Immature natural killer cell (primary cell): ENCODE measurements around the gene SYT11. TPM values are rescaled to one million over a fixed set of nuclear protein-coding genes. Genes with fewer than 3 reads are reported as not detected.
"Not testable (repeated sequence)": the region's sequence is repeated elsewhere in the genome, so short reads cannot be mapped to it uniquely, and the experiment has no call there.

ENCODE experiments used
- DNase-seq, 3 donors: peaks; one replicate each; pipeline ENCODE4 v3.0.0; 2022; ENCODE audit warnings: mixed read lengths in 1 of 3
- H3K27ac Mint-ChIP-seq, 6 donors: one replicate each; pipeline ENCODE4 v1.8.0; 2020; ENCODE audit warnings: mixed read lengths in 6 of 6, mild to moderate bottlenecking in 5 of 6, inconsistent platforms in 4 of 6, moderate library complexity in 3 of 6
- H3K27me3 Mint-ChIP-seq, 3 donors: one replicate each; pipeline ENCODE4 v1.8.0; 2020 to 2021; ENCODE audit warnings: low read depth in 3 of 3, mild to moderate bottlenecking in 3 of 3, mixed read lengths in 3 of 3, moderate library complexity in 3 of 3, inconsistent platforms in 1 of 3
- H3K36me3 Mint-ChIP-seq, 3 donors: one replicate each; pipeline ENCODE4 v1.8.0; 2020; ENCODE audit warnings: mixed read lengths in 3 of 3, inconsistent platforms in 2 of 3, mild to moderate bottlenecking in 2 of 3
- H3K4me1 Mint-ChIP-seq, 2 donors: one replicate each; pipeline ENCODE4 v1.8.0; 2020; ENCODE audit warnings: inconsistent platforms in 2 of 2, mild to moderate bottlenecking in 2 of 2, mixed read lengths in 2 of 2, moderate library complexity in 1 of 2
- H3K4me3 Mint-ChIP-seq, 5 donors: one replicate each; pipeline ENCODE4 v1.8.0; 2020; ENCODE audit warnings: mild to moderate bottlenecking in 5 of 5, mixed read lengths in 5 of 5, inconsistent platforms in 3 of 5, moderate library complexity in 3 of 5
- H3K9me3 Mint-ChIP-seq, 6 donors: one replicate each; pipeline ENCODE4 v1.8.0; 2020; ENCODE audit warnings: mild to moderate bottlenecking in 6 of 6, mixed read lengths in 6 of 6, inconsistent platforms in 4 of 6, moderate library complexity in 3 of 6
- polyA plus RNA-seq, 3 donors: library from polyadenylated mRNA; unstranded; fragments of 300-500 nt; fragmentation: Illumina TruSeq; gene quantifications; one replicate each; pipeline ENCODE4 v1.2.3, GENCODE V29; 2021

The SYT11 gene
- polyA plus RNA-seq, 3 donors from 2014 or later, result 28.7 to 40.4 (median 29.8) TPM

GRCh38 chr1:155893389-155894142 is 34.2 kb downstream of the SYT11 start:
- peaks cover 0 to 1% (median 0%) of the 10 kb centered on the region in 3 donors for H3K27me3 Mint-ChIP-seq
- peak overlapping the region in 1 of 5 donors; percentile 0 for H3K4me3 Mint-ChIP-seq
- peaks cover 13 to 15% of the 10 kb centered on the region in 2 donors for H3K4me1 Mint-ChIP-seq
- H3K27ac Mint-ChIP-seq, result peak overlapping the region; percentile 39 to 87 (median 70)
- peak in 1 of 3 donors; percentile 28 for DNase-seq
- no peaks in the 10 kb centered on the region for H3K36me3 Mint-ChIP-seq
- H3K9me3 Mint-ChIP-seq, result no peaks in the 10 kb centered on the region

- DNase-seq, H3K9me3 Mint-ChIP-seq, H3K27me3 Mint-ChIP-seq, H3K27ac Mint-ChIP-seq, H3K4me3 Mint-ChIP-seq: not testable (repeated sequence)
- Mint-ChIP-seq H3K36me3 (peaks cover 9 to 17% (median 17%) of the 10 kb centered on the region in 3 donors), H3K4me1 (peaks cover 15 to 19% of the 10 kb centered on the region in 2 donors)
Observed at GRCh38 chr1:155895617-155896016, 36.2 kb downstream of the SYT11 start.

- DNase-seq, H3K27ac Mint-ChIP-seq, H3K27me3 Mint-ChIP-seq, H3K9me3 Mint-ChIP-seq, H3K4me3 Mint-ChIP-seq: not testable (repeated sequence)
- peaks cover 9 to 20% (median 17%) of the 10 kb centered on the region in 3 donors for H3K36me3 Mint-ChIP-seq
- peaks cover 15 to 19% of the 10 kb centered on the region in 2 donors for H3K4me1 Mint-ChIP-seq
Observed at GRCh38 chr1:155896476-155896875, 37.1 kb downstream of the SYT11 start.

GRCh38 chr1:155897746-155898145 is 38.4 kb downstream of the SYT11 start:
- H3K36me3 Mint-ChIP-seq, result peaks cover 9 to 24% (median 17%) of the 10 kb centered on the region in 3 donors
- peak overlapping the region in 4 of 6 donors; percentile 34 to 82 (median 58) for H3K27ac Mint-ChIP-seq
- no peaks in the 10 kb centered on the region for H3K27me3 Mint-ChIP-seq
- no peaks in the 10 kb centered on the region for H3K9me3 Mint-ChIP-seq
- H3K4me1 Mint-ChIP-seq, result peaks cover 12 to 18% of the 10 kb centered on the region in 2 donors
- H3K4me3 Mint-ChIP-seq, result no peak overlapping the region
- no peak for DNase-seq

- no peaks in the 10 kb centered on the region for H3K9me3 Mint-ChIP-seq
- H3K27ac Mint-ChIP-seq, result peak overlapping the region in 2 of 6 donors; percentile 20 to 52
- no peaks in the 10 kb centered on the region for H3K27me3 Mint-ChIP-seq
- H3K4me1 Mint-ChIP-seq, result peaks cover 2 to 6% of the 10 kb centered on the region in 2 donors
- no peak for DNase-seq
- H3K4me3 Mint-ChIP-seq, result no peak overlapping the region
- peaks cover 9 to 24% (median 17%) of the 10 kb centered on the region in 3 donors for H3K36me3 Mint-ChIP-seq
Observed at GRCh38 chr1:155898888-155899287, 39.5 kb downstream of the SYT11 start.

- Mint-ChIP-seq H3K27ac (peak overlapping the region in 3 of 6 donors; percentile 15 to 66 (median 24)), H3K4me1 (peaks cover 0 to 11% of the 10 kb centered on the region in 2 donors), H3K4me3 (no peak overlapping the region), H3K36me3 (peaks cover 9 to 29% (median 22%) of the 10 kb centered on the region in 3 donors), H3K9me3 (no peaks in the 10 kb centered on the region), H3K27me3 (no peaks in the 10 kb centered on the region)
- DNase-seq, result no peak
Observed at GRCh38 chr1:155899683-155900082, 40.3 kb downstream of the SYT11 start.

- H3K4me3 Mint-ChIP-seq, result no peak overlapping the region
- H3K9me3 Mint-ChIP-seq, result no peaks in the 10 kb centered on the region
- H3K4me1 Mint-ChIP-seq, result peaks cover 0 to 12% of the 10 kb centered on the region in 2 donors
- no peak for DNase-seq
- H3K27ac Mint-ChIP-seq, result peak overlapping the region in 2 of 6 donors; percentile 29 to 77
- peaks cover 9 to 32% (median 23%) of the 10 kb centered on the region in 3 donors for H3K36me3 Mint-ChIP-seq
- no peaks in the 10 kb centered on the region for H3K27me3 Mint-ChIP-seq
Observed at GRCh38 chr1:155900161-155900560, 40.8 kb downstream of the SYT11 start.

- H3K27me3 Mint-ChIP-seq, result no peaks in the 10 kb centered on the region
Observed at GRCh38 chr1:155904261-155904660, 44.9 kb downstream of the SYT11 start.

GRCh38 chr1:155909894-155910293 is 50.5 kb downstream of the SYT11 start:
- H3K27me3 Mint-ChIP-seq, result peaks cover 2 to 6% (median 2%) of the 10 kb centered on the region in 3 donors
- H3K9me3 Mint-ChIP-seq, result no peaks in the 10 kb centered on the region
- no peak for DNase-seq
- peaks cover 7 to 25% (median 9%) of the 10 kb centered on the region in 3 donors for H3K36me3 Mint-ChIP-seq
- H3K27ac Mint-ChIP-seq, result peak overlapping the region; percentile 59 to 98 (median 92)
- H3K4me3 Mint-ChIP-seq, result peak overlapping the region; percentile 86 to 99 (median 96)
- peaks cover 20 to 27% of the 10 kb centered on the region in 2 donors for H3K4me1 Mint-ChIP-seq

More at GRCh38 chr1:155904261-155904660, 44.9 kb downstream of the SYT11 start:
- Mint-ChIP-seq H3K9me3 (no peaks in the 10 kb centered on the region), H3K36me3 (peaks cover 9 to 31% (median 20%) of the 10 kb centered on the region in 3 donors), H3K27ac (peak overlapping the region in 1 of 6 donors; percentile 70), H3K4me1 (peaks cover 0 to 7% of the 10 kb centered on the region in 2 donors), H3K4me3 (no peak overlapping the region)
- no peak for DNase-seq

- H3K4me1 Mint-ChIP-seq, result peaks cover 20 to 27% of the 10 kb centered on the region in 2 donors
- H3K27ac Mint-ChIP-seq, result peak overlapping the region; percentile 91 to 98 (median 96)
- H3K9me3 Mint-ChIP-seq, result no peaks in the 10 kb centered on the region
- H3K27me3 Mint-ChIP-seq, result peaks cover 2 to 7% (median 2%) of the 10 kb centered on the region in 3 donors
- H3K4me3 Mint-ChIP-seq, result peak overlapping the region; percentile 86 to 99 (median 96)
- peak in 2 of 3 donors; percentile 33 to 36 for DNase-seq
- peaks cover 7 to 27% (median 10%) of the 10 kb centered on the region in 3 donors for H3K36me3 Mint-ChIP-seq
Observed at GRCh38 chr1:155910621-155911121, 51.3 kb downstream of the SYT11 start.

GRCh38 chr1:155911156-155912055 is 52.0 kb downstream of the SYT11 start, which contains the start of gene RIT1:
Gene RIT1, minus strand, starts transcription at chr1:155911349. Its CDS starts 588 bp downstream, at chr1:155910761.
- Mint-ChIP-seq H3K4me1 (peaks cover 20 to 27% of the 10 kb centered on the region in 2 donors), H3K4me3 (peak within 1 kb of the TSS; percentile 86 to 99 (median 96)), H3K27ac (peak within 1 kb of the TSS; percentile 91 to 98 (median 96)), H3K27me3 (peaks cover 2 to 7% (median 2%) of the 10 kb centered on the region in 3 donors), H3K36me3 (peaks cover 6 to 32% (median 8%) of the 10 kb centered on the region in 3 donors), H3K9me3 (no peaks in the 10 kb centered on the region)
- DNase-seq, result peak; percentile 82 to 85 (median 82)

- Mint-ChIP-seq H3K27ac (peak overlapping the region; percentile 91 to 98 (median 96)), H3K4me1 (peaks cover 20 to 27% of the 10 kb centered on the region in 2 donors), H3K4me3 (peak overlapping the region; percentile 56 to 97 (median 92)), H3K36me3 (peaks cover 13 to 39% (median 15%) of the 10 kb centered on the region in 3 donors), H3K9me3 (no peaks in the 10 kb centered on the region), H3K27me3 (peaks cover 2 to 8% (median 2%) of the 10 kb centered on the region in 3 donors)
- no peak for DNase-seq
Observed at GRCh38 chr1:155912056-155912536, 52.7 kb downstream of the SYT11 start.
